ENCODE measurements around the gene DNAH14. TPM values are rescaled to one million over a fixed set of nuclear protein-coding genes. Genes with fewer than 3 reads are reported as not detected.

Gene DNAH14
- total and polyA plus RNA-seq, 2 of the 8 experiments (the other 6 are each of a cell fraction or from before 2014, with no cell fraction given): 8.4 to 40.7 TPM

DNA sequence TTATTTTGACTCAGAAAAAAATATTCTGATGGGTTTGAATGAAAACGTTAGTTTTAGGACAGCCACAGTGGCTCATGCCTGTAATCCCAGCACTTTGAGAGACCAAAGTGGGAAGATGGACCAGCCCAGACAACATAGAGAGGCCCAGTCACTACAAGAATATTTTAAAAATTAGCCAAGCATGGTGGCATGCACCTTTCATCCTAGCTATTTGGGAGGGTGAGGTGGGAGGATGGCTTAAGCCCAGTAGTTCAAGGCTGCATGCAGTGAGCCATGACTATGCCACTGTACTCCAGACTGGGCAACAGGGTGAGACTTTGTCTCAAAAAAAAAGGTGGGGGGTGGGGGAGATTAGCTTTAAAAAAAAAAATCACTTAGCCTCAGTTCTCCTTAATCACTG lies 370.9 kb downstream of the DNAH14 start (continued):
- TF ChIP-seq EP300 (IDR thresholded peaks at IDR 0.05; ENCODE audit: borderline replicate concordance in 1 of 2, low read depth in 2 of 2, low read length in 2 of 2) (no peak), EGR1 (IDR thresholded peaks at IDR 0.05; ENCODE audit: borderline replicate concordance, low read depth, low read length) (no peak), TCF12 (IDR thresholded peaks at IDR 0.05; ENCODE audit: low read depth, low read length) (no peak), CHD2 (IDR thresholded peaks at IDR 0.05; ENCODE audit: low read length) (no peak), MAX (IDR thresholded peaks at IDR 0.05) (no peak)

Measured in H1 (cell line).